ENCODE data around the gene CELA2A. TPM values are rescaled to one million over a fixed set of nuclear protein-coding genes. Genes with fewer than 3 reads are reported as not detected.

The CELA2A gene
- total and polyA plus RNA-seq, 9 of the 15 experiments (the other 6 are each of a cell fraction or from before 2014, with no cell fraction given), result 0.62 TPM; not detected in 8

DNA sequence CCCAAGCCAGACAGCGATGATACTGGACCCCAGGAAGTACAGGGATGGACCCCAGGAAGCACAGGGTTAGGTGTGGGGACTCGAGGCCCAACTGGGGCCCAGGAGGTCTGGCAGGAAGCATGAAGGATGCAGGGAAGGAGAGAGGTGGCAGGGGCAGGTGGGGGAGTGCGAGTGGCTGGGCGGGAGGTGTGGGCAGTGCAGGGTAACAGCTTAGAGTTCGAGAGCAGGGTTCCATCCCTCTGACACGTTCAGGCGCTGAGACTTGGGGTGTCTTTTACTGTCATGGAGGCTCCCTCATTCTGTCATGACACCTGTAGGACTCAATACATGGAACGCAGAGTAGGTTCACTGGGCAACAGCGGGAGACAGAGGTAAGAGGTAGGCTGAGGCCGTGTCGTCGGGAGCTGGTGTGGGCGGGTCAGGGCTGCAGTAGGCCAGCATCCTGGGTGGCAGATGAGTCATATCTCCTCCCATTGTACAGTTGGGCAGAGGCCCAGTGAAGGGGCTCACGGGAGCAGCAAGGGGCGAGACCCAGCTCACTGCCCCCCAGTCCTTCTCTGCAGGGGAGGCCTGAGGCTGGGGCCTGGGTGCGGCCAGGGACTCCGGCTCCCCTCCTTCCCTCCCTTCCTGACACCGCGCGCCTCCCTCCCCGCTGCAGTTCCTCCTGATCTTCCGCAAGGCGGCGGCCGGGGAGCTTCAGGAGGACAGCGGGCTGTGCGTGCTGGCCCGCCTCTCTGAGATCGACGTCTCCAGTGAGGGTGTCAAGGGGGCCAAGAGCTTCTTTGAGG is 29.8 kb upstream of the CELA2A start (continued):
- TF ChIP-seq RBM22 (IDR thresholded peaks at IDR 0.05; ENCODE audit: low read depth, low read length, poor library complexity, severe bottlenecking) (peak; percentile 31), JUN (IDR thresholded peaks at IDR 0.05; ENCODE audit: borderline replicate concordance, low read depth, low read length) (peak; percentile 57; the same call in 1 of the 2 replicates), JUN (CRISPR knock-in tag; IDR thresholded peaks at IDR 0.05; ENCODE audit: borderline replicate concordance) (no peak), CCAR2 (IDR thresholded peaks at IDR 0.05; ENCODE audit: low read depth, low read length) (no peak), CREM (IDR thresholded peaks at IDR 0.05; ENCODE audit: low read depth) (0 out of 2 replicates have a peak, but pooled peaks have one; percentile 34), JUND (IDR thresholded peaks at IDR 0.05; ENCODE audit: borderline replicate concordance, low read depth, low read length) (peak; percentile 83), JUND (tag; IDR thresholded peaks at IDR 0.05; ENCODE audit: borderline replicate concordance, low read depth, low read length) (peak; percentile 61; the same call in 2 of the 3 replicates), MTA1 (IDR thresholded peaks at IDR 0.05; ENCODE audit: borderline replicate concordance) (no peak), EGR1 (conservative IDR thresholded peaks at IDR 0.05) (peak; percentile 75), HNRNPL (IDR thresholded peaks at IDR 0.05; ENCODE audit: low read depth, low read length) (no peak), MYNN (IDR thresholded peaks at IDR 0.05) (peak; percentile 60; the same call in 1 of the 2 replicates), MYNN (CRISPR knock-in tag; IDR thresholded peaks at IDR 0.05) (no peak)
- TF ChIP-seq, protein P1, sequence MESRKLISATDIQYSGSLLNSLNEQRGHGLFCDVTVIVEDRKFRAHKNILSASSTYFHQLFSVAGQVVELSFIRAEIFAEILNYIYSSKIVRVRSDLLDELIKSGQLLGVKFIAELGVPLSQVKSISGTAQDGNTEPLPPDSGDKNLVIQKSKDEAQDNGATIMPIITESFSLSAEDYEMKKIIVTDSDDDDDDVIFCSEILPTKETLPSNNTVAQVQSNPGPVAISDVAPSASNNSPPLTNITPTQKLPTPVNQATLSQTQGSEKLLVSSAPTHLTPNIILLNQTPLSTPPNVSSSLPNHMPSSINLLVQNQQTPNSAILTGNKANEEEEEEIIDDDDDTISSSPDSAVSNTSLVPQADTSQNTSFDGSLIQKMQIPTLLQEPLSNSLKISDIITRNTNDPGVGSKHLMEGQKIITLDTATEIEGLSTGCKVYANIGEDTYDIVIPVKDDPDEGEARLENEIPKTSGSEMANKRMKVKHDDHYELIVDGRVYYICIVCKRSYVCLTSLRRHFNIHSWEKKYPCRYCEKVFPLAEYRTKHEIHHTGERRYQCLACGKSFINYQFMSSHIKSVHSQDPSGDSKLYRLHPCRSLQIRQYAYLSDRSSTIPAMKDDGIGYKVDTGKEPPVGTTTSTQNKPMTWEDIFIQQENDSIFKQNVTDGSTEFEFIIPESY (CRISPR knock-in tag; IDR thresholded peaks at IDR 0.05), result peak; percentile 97

Data from K562 (cell line).